Gastroesophageal sphincter (tissue), 3 donors: Measurements from ENCODE around the gene NSD2.

Source experiments
- CTCF ChIP-seq, 4 experiments: fragments of 200-600 bp in 2 of 4; fragments of 450-650 bp in 2 of 4; sonication (generic) in 1 of 4; IDR thresholded peaks; one replicate each; pipeline ENCODE4 v1.5.1; 2017 to 2019; ENCODE audit warnings: antibody characterized with exemption in 4 of 4, mild to moderate bottlenecking in 2 of 4, moderate library complexity in 2 of 4
- EP300 ChIP-seq: sonication (generic); formaldehyde crosslinking; IDR thresholded peaks from one replicate; pipeline ENCODE4 v1.6.1; 2017; ENCODE audit warnings: antibody characterized with exemption, mild to moderate bottlenecking

GRCh38 chr4:1831331-1831730 is 39.9 kb upstream of the NSD2 start:
- no peak for TF ChIP-seq CTCF (IDR thresholded peaks at IDR 0.05)
- no peak for TF ChIP-seq EP300
